Stomach (tissue), 9 donors: ENCODE data around the gene JUNB. TPM values are rescaled to one million over a fixed set of nuclear protein-coding genes. Genes with fewer than 3 reads are reported as not detected.
A peak's percentile ranks its signal among the peaks of the same experiment; 100 is the strongest.

Experiments used
- DNase-seq, 2 donors: peaks; one replicate each; pipeline versions ENCODE4 v3.0.0 to v3.0.0-alpha.2; 2013 to 2019
- H3K27ac ChIP-seq, 5 donors: fragments of 200-600 bp in 4 of 5; sonication (generic) in 4 of 5; one replicate each; pipeline ENCODE4 v1.5.1; 2013 to 2019; ENCODE audit warnings: mild to moderate bottlenecking in 1 of 5, moderate library complexity in 1 of 5
- H3K27me3 ChIP-seq, 3 donors: fragments of 200-600 bp; sonication (generic); one replicate each; pipeline ENCODE4 v1.5.1; 2017 to 2019; ENCODE audit warnings: mixed run types in 1 of 3
- H3K36me3 ChIP-seq, 4 donors: fragments of 200-600 bp; sonication (generic); 1 replicate in 3 of 4; 2 replicates in 1 of 4; pipeline ENCODE4 v1.5.1; 2016 to 2019
- H3K4me1 ChIP-seq, 4 donors: fragments of 200-600 bp; sonication (generic); one replicate each; pipeline ENCODE4 v1.5.1; 2016 to 2019
- H3K4me3 ChIP-seq, 4 donors: fragments of 200-600 bp; sonication (generic) in 3 of 4; one replicate each; pipeline ENCODE4 v1.5.1; 2016 to 2019; ENCODE audit warnings: mild to moderate bottlenecking in 1 of 4
- H3K9me3 ChIP-seq, 4 donors: fragments of 200-600 bp; sonication (generic); one replicate each; pipeline ENCODE4 v1.5.1; 2016 to 2019
- CTCF ChIP-seq, 7 experiments: fragments of 450-650 bp in 4 of 7; fragments of 200-600 bp in 3 of 7; sonication (generic) in 3 of 7; IDR thresholded peaks; one replicate each; pipeline ENCODE4 v1.5.1; 2016 to 2019; ENCODE audit warnings: antibody characterized with exemption in 7 of 7, control low read depth in 2 of 7, mild to moderate bottlenecking in 1 of 7
- EP300 ChIP-seq: sonication (generic); formaldehyde crosslinking; IDR thresholded peaks from one replicate; pipeline ENCODE4 v1.6.1; 2017; ENCODE audit warnings: antibody characterized with exemption
- POLR2A ChIP-seq, 4 donors: fragments of 450-650 bp; IDR thresholded peaks; one replicate each; pipeline ENCODE4 v1.6.1; 2016; ENCODE audit warnings: antibody characterized with exemption in 4 of 4, control low read depth in 2 of 4, mild to moderate bottlenecking in 1 of 4, moderate library complexity in 1 of 4
- POLR2AphosphoS5 ChIP-seq, 3 donors: sonication (generic); formaldehyde crosslinking; IDR thresholded peaks; one replicate each; pipeline ENCODE4 v1.6.1; 2016; ENCODE audit warnings: antibody characterized with exemption in 3 of 3
- WGBS, 5 donors: extraction: QIAGEN DNeasy Blood & Tissue Kit in 3 of 5; methylation state at CpG; one replicate each; pipeline versions ENCODE4 v1.1.5 to v1.1.7; 2013 to 2018; 5-methylcytosine and 5-hydroxymethylcytosine counted together
- intact Hi-C: fragments of 100-400 bp; cut with DNase I; formaldehyde crosslinking; loops from one replicate; pipeline ENCODE4 v1.15.1; 2023; ENCODE audit warnings: low total_unique reads
- polyA plus RNA-seq, 3 donors: library from polyadenylated mRNA; stranded (reverse); fragments of 200-250 nt; gene quantifications; one replicate each; pipeline ENCODE4 v1.2.3, GENCODE V29; 2013
- total RNA-seq, 5 donors: library from RNA; depleted of rRNA; stranded (reverse); fragments of >200 nt; gene quantifications; one replicate each; pipeline versions ENCODE4 v1.1.0 to v1.2.3, GENCODE V29; 2014 to 2016
- donor health status: healthy with polysubstance abuse.
- donor health status: Bipolar disorder and iron deficiency.
- donor health status: healthy.

Gene JUNB
- total and polyA plus RNA-seq, 8 donors, result 128 to 625 (median 205) TPM

- DNase-seq, result peak; percentile 95 to 99
- 0 to 1% (median 0%) methylated on average over 26 to 81 of the region's 81 CpGs for WGBS, 5 donors
- Histone ChIP-seq H3K4me1 (peaks cover 38 to 48% (median 45%) of the 10 kb centered on the region in 4 donors), H3K9me3 (no peaks in the 10 kb centered on the region), H3K4me3 (peak overlapping the region; percentile 79 to 93 (median 86)), H3K36me3 (peaks cover 0 to 17% (median 15%) of the 10 kb centered on the region in 4 donors), H3K27ac (peak overlapping the region; percentile 92 to 100 (median 99)), H3K27me3 (no peaks in the 10 kb centered on the region)
- intact Hi-C loops, result no loop called here
- TF ChIP-seq CTCF (IDR thresholded peaks at IDR 0.05) (peak in 1 of 7 experiments; percentile 12), POLR2AphosphoS5 (IDR thresholded peaks at IDR 0.05) (peak; percentile 86 to 99 (median 97)), POLR2A (IDR thresholded peaks at IDR 0.05) (peak in 2 of 4 donors; percentile 56 to 80), EP300 (peak; percentile 95)
These were observed 2.3 kb downstream of the JUNB start for GRCh38 chr19:12793290-12794195.

- peak in 1 of 3 donors; percentile 29 for TF ChIP-seq POLR2AphosphoS5 (IDR thresholded peaks at IDR 0.05)
- no peak for TF ChIP-seq CTCF (IDR thresholded peaks at IDR 0.05)
- TF ChIP-seq EP300, result no peak
- peak in 1 of 4 donors; percentile 27 for TF ChIP-seq POLR2A (IDR thresholded peaks at IDR 0.05)
- Histone ChIP-seq H3K4me3 (peak overlapping the region; percentile 79 to 93 (median 86)), H3K36me3 (peaks cover 6 to 26% (median 23%) of the 10 kb centered on the region in 4 donors), H3K9me3 (no peaks in the 10 kb centered on the region), H3K27ac (peak overlapping the region; percentile 92 to 100 (median 99)), H3K4me1 (peaks cover 29 to 42% (median 37%) of the 10 kb centered on the region in 4 donors), H3K27me3 (no peaks in the 10 kb centered on the region)
- WGBS, 5 donors, result 55 to 66% (median 60%) methylated on average over 7 of the region's 7 CpGs
- DNase-seq, result peak in 1 of 2 donors; percentile 40
- intact Hi-C loops, result no loop called here
These were observed 3.1 kb downstream of the JUNB start for GRCh38 chr19:12794196-12794941.

- Histone ChIP-seq H3K27ac (peak overlapping the region; percentile 59 to 100 (median 94)), H3K27me3 (no peaks in the 10 kb centered on the region), H3K4me1 (peaks cover 26 to 47% (median 39%) of the 10 kb centered on the region in 4 donors), H3K4me3 (peak overlapping the region in 1 of 4 donors; percentile 89), H3K36me3 (peaks cover 12 to 32% (median 29%) of the 10 kb centered on the region in 4 donors), H3K9me3 (no peaks in the 10 kb centered on the region)
- TF ChIP-seq CTCF (IDR thresholded peaks at IDR 0.05), result no peak
- TF ChIP-seq EP300, result no peak
- peak in 1 of 3 donors; percentile 38 for TF ChIP-seq POLR2AphosphoS5 (IDR thresholded peaks at IDR 0.05)
- TF ChIP-seq POLR2A (IDR thresholded peaks at IDR 0.05), result no peak
- DNase-seq, result no peak
- WGBS, 5 donors, result 83 to 86% (median 85%) methylated on average over 9 of the region's 9 CpGs
- intact Hi-C loops, result no loop called here
These were observed 3.7 kb downstream of the JUNB start for GRCh38 chr19:12794971-12795381.
